NCI-H2227 (cell line): ENCODE results near the gene IL32.

Source experiments
- DNase-seq: peaks from one replicate; lab custom pipeline; 2025; ENCODE audit not compliant: unreplicated experiment; lab: John Stamatoyannopoulos, UW

The IL32 gene

DNA sequence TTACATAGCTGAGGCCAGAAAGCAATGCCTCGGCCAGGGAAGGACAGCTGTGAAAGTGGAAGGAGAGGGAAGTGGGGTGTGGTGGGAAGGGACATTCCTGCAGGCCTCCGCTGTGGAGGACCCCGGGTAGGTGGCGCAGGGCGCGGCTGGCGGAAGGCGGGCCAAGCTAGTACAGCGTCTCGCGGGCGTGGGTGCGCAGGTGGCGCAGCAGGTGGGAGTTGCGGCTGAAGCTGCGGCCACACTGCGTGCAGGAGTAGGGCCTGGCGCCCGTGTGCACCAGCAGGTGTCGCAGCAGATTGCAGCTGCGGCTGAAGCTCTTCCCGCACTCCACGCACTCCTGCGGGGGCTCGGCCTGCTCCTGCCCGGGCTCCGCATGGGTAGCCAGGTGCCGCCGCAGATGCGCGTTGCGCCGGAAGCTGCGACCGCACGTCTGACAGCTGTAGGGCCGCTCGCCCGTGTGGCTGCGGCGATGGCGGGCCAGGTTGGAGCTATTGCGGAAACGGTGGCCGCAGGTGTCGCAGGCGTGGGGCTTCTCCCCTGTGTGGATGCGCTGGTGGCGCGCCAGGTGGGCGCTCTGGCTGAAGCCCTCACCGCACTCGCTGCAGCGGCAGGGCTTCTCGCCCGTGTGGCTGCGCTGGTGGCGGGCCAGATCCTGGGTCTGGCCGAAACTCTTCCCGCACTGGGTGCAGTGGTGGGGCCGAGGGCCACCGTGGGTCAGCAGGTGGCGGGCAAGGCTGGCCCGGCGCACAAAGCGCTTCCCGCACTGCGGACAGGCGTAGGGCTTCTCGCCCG lies 23.7 kb downstream of the IL32 start:
- no peak for DNase-seq

GRCh38 chr16:3089717-3090592 lies 24.5 kb downstream of the IL32 start:
- DNase-seq = no peak

DNA sequence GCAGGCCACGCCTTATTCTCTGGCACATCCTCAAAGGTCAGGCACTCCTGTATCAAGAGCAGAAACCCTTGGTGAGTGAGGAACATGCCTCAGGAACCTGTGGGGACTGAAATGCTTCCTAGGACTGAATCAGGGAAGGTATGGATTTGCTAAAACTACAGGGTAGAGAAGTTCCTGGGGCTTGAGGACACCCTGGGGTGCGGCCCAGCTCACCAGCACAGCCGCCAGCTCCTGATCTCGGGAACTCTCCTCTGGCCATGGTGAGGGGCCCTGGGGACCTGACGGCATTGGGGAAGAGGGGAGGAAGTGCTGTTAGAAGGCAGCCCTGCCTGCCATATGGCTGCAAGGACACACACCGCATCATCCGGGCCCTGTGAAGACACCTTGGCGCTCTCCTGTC lies 26.1 kb downstream of the IL32 start:
- no peak for DNase-seq

DNA sequence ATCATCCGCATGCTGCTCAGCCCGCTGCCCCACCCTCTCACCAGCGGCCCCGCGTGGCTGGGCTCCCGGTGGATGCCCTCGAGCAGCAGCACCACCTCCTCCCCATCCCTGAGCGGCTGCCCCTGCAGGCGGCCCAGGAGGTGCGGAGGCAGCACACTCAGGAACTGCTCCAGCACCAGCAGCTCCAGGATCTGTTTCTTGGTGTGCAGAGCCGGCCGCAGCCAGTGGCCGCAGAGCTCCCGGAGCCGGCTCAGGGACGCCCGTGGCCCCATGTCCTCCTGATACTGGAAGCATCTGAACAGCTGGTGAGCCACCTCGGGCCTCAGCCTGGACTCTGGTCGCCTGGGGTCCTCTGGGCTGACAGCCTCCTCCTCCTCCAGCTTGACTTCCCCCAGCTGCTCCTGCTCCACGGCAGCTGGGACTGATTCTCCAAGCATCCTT lies 27.1 kb downstream of the IL32 start:
- no peak for DNase-seq

GRCh38 chr16:3094289-3095027 lies 29.0 kb downstream of the IL32 start:
- DNase-seq = peak; percentile 23

GRCh38 chr16:3095869-3096268 lies 30.4 kb downstream of the IL32 start:
- no peak for DNase-seq

GRCh38 chr16:3096362-3096761 lies 30.9 kb downstream of the IL32 start:
- no peak for DNase-seq

GRCh38 chr16:3097266-3097665 lies 31.8 kb downstream of the IL32 start:
- no peak for DNase-seq

DNA sequence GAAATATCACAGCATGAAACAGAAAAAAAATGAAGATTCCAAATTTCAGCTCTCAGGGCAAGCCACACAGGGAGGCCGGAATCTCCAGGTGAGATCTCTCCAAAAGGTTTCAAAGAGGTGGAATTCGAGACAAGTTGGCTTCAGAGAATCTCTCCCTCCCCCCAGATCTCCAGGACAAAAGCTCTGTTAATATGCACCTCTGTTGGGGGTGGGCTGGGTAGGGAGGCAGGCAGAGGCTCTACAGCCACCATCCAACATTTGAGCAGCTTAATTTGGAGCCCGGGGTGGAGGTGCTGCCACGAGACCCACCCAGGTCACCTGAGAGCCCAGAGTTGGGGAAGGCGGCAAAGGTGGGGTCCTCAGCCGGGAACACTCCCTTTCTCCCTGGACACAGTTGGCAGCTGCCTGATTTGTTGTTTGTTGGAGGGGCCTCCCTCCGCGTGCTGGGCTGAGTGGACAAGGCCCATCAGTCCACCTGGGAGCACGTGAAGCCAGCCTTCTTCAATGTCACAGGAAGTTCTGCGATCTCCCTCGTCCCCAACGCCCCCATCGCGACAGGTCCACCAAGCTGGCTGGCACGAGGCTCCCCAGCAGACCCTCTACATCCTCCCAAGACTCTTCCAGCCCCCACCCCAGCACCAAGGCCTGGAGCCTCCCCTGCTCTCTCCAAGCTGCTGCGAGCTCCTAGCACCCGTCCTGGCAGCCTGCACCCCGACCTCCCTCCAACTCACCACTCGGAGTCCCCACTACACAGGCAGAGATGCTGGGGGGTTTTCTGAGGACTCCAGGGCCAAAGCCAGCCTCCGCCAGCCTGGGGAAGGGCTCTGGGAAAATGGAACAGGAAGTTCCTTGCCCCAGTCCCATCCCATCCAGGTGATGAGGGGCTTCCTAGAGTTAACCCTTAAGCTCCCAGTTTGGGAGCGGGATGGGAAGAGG lies 33.3 kb downstream of the IL32 start, which contains the start of gene ZSCAN10:
ZSCAN10 (minus strand) TSS at position 836 of the 936 bp plus-strand sequence. CDS start 6,357 bp downstream, outside the sequence.
- DNase-seq = no peak

GRCh38 chr16:3099395-3099731 lies 33.9 kb downstream of the IL32 start:
- DNase-seq = no peak

DNA sequence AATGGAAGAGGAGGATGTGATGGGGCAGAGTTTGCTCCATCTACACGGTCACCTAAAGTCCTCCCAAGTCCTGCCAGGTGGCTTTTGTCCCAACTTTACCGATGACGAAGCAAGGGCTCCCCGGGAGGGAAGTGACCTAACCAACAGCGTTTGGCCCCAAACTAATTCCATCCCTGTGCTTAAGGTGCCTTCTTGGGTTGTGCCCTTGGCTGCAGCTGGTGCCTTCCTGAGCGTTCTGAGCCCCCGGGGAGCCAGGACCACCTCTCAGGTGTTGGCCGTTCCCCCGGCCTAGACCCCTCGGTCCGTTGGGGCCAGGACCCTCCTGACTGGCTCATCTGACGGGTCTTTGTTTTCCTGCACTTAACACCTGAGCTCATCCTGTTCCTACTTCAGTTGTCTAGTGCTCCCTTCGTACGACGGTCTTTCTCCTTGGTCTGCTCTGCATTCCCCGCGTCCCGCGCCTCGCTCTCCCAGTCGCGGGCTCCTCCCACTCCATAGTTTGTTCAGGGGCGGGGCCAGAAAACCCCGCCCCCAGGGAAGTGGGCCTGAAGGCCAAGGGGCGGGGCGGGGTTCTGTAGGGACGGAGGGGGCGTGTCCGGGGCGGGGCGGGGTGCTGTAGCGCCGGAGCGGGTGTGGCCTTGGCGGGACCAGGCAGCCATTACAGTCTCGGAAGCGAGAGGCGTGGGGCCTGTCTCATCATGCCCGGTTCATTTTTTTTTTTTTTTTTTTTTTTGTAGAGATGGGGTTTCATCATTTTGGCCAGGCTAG lies 34.5 kb downstream of the IL32 start:
- DNase-seq = peak; percentile 94

- peak; percentile 55 for DNase-seq
Measured at GRCh38 chr16:3101018-3101840, 35.8 kb downstream of the IL32 start.

DNA sequence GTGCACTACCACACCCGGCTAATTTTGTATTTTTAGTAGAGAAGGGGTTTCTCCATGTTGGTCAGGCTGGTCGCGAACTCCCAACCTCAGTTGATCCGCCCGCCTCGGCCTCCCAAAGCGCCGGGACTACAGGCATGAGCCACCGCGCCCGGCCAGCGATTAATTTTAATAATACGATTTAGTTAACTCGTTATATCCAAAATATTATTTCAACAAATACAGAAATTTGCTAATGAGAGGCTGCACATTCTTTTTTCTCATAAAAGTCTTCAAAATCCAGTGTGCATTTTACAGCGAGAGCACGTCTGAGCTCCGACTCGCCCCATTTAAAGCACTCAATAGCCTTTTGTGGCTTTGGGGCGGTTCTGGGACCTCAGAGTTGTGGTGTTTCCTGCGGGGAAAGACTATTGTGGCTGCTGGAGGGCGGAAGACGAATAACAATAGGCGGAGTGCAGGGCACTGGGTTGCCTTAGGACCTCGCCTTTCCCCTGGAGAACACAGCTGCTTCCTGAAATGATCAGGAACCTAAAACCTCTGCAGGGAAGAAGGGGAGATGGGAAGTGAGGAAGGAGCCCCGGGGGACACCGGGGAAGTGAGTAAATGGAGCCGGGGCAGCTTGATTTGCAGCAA lies 36.5 kb downstream of the IL32 start:
- no peak for DNase-seq

DNA sequence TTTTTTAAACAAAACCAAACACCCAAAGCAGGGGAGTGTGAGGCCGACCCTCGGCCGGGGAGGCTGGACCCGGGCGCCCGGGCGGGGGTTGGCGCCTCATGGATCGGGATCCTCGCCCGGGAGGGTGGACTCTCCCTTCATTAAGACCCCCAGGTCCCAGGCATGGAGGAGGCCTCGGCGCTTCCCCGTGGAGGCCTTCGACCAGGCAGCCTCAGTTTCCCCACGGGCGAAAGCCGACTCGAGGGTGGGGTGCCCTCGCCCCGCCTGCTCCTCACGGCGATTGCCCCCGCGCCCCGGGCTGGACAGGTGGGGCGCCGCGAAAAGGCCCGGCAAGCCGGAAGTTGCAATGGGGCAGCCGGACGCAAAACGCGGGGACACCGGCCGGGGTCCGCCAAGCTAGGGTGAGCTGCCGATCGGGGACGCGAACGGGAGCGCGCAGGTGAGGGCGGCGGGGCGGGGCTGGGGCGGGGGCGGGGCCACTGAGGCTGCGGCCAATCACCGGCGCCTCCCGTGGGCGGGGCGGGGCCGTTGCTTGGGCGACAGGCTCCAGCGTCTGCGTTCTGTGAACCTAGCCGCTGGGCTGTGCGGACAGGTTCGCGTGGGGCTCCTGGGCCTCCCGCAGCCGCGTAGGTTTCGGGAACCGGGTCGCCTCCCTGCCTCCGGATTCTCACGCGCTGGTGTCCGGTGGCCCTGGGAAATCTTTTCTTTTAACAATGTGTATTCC lies 40.9 kb downstream of the IL32 start:
- peak; percentile 96 for DNase-seq

DNA sequence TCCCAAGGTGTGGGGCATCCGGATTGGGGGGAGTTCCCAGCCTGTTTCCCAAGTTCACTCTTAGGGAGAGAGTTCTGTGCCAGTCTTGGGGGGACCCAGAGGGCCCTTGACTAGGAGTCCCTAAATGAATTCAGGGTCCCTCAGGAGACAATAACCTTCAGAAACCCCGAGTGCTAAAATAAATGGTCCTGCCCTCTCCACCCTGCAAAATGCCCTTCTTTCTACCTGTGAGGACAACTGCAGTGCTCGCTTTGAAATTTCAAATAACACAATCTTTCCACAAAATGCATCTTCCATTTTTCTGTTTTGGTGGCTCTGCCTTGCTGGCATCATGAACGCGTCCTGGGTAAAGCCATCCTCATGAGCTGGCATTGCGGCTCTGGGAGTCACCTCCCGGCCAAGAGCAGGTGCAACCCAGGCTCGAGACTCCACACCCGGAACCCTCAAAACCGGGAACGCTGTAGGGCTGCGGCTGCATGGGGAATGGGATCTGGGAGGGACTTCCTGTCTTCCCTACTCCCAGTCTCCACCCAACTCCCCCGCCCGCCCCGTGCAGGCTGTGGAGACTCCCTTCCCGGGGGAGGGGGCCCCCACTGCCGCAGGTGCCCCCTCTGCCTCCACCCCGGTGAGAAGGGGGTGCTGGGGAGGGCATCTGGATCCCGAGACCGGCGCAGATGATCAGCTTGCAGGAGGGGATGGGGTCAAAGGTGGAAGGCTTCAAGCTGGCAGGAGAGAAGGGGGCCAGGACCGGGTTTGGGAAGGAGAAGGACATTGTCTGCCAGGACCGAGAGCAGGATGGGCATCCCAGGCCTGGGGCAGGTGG lies 46.8 kb downstream of the IL32 start, which contains the start of gene ZNF205:
ZNF205 (plus strand) TSS at position 529 of the 823 bp plus-strand sequence. CDS start 845 bp downstream, outside the sequence.
- peak; percentile 90 for DNase-seq

DNA sequence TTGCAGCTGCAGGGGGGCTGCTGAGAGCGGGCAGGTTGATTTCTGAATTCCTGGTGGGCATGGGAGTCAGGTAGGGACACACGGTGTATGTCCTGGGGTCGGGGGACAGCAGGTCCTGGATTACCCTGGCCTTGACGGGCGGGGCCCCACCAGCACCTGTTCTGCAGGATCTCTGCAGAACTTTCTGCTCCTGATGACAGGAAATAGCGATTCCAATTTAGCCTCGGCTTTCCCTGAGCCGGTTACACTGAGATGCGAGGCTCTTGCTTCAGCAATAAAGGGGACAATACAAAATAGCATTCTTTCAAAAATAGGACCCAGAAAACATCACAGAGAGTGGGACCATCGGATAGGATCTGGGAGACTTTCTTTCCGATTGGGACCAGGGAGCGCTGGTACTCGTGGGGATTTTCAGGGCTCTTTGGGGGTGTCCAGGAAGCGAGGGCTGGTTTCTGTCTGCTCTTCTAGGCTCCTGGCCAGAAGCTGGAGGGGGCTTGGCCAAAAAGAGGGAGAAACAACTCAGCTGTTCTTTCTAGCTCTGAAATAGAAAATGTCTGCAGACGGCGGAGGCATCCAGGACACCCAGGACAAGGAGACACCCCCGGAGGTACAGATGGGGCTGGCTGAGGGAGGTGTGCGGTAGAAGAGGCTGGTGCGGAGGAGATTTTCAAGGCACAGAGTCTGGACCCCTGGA lies 47.6 kb downstream of the IL32 start:
- DNase-seq = no peak
